ENCODE measurements around the gene TMED3.

DNA sequence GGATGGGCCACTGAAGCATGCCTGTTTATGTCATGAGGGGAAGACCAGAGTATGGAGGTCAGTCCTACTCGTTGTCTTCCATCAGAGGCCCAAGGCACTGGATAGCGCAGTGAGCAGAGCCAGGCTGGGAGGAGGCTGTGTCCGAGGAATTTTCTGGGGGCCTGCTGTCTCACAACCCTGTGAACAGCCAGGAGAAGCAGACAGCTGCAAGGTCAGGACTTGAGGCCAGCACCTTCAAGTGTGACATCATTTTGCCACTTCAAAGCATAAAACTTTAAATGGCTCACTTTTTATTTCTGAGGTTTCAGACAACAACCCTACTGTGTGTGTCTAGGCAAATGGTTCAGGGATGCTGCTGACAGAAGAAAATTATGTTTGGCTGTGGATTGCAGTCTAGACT, 47.2 kb downstream of the TMED3 start:
- TF ChIP-seq, protein P1, sequence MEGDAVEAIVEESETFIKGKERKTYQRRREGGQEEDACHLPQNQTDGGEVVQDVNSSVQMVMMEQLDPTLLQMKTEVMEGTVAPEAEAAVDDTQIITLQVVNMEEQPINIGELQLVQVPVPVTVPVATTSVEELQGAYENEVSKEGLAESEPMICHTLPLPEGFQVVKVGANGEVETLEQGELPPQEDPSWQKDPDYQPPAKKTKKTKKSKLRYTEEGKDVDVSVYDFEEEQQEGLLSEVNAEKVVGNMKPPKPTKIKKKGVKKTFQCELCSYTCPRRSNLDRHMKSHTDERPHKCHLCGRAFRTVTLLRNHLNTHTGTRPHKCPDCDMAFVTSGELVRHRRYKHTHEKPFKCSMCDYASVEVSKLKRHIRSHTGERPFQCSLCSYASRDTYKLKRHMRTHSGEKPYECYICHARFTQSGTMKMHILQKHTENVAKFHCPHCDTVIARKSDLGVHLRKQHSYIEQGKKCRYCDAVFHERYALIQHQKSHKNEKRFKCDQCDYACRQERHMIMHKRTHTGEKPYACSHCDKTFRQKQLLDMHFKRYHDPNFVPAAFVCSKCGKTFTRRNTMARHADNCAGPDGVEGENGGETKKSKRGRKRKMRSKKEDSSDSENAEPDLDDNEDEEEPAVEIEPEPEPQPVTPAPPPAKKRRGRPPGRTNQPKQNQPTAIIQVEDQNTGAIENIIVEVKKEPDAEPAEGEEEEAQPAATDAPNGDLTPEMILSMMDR (conservative IDR thresholded peaks at IDR 0.05 in 1 of 2, IDR thresholded peaks at IDR 0.05 in 1 of 2; ENCODE audit: extremely low read depth in 1 of 2, insufficient read depth in 1 of 2, low read depth in 1 of 2, low read length in 2 of 2) = no peak
- no peak for TF ChIP-seq EZH2 (IDR thresholded peaks at IDR 0.05; ENCODE audit: borderline replicate concordance, low read length)

Data from mammary epithelial cell (primary cell).